ENCODE measurements around the gene ORAI2.
"Not testable (repeated sequence)": the region's sequence is repeated elsewhere in the genome, so short reads cannot be mapped to it uniquely, and the experiment has no call there.

Gene ORAI2

DNA sequence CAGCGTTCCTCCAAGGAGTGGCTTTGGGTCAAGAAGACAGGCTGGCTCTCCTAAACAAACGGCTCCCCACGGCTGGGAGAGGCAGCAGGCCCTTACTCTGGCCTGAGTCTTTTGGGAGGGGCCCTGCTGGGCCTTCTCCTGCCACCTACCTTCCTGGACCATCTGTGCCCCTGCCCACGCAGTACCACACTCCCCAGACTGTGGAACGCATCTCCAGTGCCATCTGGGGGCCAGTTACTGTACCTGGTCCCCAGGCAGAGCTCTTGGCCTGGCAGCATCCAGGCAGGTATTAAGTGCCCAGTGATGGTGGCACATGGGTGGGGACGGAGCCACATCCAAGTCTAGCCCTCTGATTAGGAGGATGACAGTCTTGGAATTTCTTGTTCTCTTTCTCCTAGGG is 16.9 kb downstream of the ORAI2 start:
- DNase-seq, result peak; percentile 59

DNA sequence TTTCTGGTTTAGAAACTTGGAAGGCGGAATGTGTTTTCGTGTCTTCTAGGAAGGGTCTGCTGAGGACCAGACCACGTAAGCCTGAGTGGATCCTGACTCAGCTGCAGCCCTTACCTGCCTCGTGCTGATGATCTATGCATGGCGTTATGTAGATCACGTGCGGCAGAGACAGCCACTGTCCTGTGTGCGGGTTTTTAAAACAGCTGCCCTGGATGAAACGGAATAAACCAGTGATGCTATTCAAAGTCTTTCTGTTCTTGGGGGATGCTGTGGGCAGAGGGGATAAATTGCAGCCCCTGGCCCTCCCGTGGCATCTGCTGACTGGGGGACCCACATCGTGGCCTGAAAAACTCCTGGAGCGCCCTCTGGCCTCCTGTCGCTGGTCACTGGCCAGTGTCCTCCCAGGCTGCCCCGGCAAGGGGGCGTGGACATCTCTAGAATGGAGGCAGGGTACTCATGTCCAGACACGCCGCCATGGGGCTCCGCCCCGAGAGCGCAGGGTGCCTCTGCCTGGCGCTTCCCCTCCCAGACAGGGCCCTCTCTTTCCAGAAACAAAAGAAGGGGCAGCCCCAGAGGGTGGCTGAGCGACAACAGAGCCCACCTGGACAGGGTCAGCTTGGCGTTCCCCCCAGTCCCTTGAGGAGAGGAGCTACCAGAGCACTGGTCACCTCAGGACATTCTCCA is 18.1 kb downstream of the ORAI2 start:
- no peak for DNase-seq

DNA sequence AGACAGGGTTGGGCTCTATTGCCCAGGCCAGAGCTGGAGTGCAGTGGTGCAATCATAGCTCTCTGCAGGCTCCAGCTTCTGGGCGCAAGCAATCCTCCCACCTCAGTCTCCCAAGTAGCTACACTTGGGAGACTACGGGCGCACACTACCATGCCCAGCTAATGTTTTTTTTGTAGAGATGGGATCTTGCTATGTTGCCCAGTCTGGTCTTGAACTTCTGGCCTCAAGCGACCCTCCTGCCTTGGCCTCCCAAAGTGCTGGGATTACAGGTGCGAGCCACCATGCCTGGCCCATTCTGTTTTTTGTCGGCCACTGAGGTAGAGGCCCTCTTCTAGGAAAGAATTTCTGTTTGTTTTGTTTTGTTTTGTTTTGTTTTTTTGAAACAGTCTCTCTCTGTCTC is 19.1 kb downstream of the ORAI2 start:
- no peak for DNase-seq

DNA sequence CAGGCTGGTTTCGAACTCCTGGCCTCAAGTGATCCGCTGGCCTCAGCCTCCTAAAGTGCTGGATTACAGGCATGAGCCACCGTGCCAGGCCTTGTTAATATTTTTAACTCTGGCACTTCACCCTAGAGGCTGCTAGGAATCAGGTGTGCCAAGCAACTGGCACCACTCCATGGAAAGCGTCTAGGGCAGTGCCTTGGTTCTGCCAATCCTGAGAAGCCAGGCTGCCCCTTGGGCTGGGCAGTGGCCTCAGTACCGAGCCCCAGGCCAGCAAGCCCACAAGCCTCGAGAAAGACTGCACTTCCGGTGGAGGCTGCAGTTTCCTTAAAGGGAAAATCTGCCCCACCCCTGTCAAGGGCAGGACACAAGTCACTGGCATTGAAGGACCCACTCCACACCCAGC is 19.9 kb downstream of the ORAI2 start:
- DNase-seq, result no peak

DNA sequence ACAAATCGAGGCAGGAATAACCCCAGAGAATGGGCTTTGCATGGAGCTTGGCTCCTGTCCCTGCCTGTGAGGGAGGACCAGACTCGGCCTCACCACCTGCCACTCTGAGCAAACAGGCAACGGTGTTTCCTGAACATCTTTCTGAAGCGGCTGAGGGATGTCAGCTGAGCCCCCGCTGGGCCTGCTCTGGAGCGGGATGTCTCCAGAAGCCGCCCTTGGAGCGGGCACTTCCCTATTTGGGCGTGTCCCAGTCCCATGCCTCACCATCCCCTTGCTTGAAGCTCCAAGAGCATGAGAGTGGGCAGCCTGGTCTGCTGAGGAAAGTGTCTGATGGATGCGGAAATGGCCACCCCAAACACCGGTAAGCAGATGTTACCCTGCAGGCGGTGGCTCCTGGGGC is 21.1 kb downstream of the ORAI2 start:
- DNase-seq, result no peak

DNA sequence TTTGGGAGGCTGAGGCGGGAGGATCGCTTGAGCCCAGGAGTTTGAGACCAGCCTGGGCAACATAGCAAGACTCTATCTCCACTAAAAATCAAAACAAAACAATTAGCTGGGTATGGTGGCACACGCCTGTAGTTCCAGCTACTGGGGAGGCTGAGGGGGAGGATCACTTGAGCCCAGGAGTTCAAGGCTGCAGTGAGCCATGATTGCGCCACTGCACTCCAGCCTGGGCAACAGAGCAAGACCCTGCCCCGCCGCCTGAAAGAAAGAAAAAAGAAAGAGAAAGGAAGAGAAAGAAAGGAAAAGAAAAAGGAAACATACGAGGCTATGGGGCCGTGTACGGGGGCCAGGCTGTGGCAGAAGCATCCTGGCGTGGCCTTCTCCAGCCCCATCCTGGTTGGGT is 21.6 kb downstream of the ORAI2 start:
- DNase-seq, result not testable (repeated sequence)

DNA sequence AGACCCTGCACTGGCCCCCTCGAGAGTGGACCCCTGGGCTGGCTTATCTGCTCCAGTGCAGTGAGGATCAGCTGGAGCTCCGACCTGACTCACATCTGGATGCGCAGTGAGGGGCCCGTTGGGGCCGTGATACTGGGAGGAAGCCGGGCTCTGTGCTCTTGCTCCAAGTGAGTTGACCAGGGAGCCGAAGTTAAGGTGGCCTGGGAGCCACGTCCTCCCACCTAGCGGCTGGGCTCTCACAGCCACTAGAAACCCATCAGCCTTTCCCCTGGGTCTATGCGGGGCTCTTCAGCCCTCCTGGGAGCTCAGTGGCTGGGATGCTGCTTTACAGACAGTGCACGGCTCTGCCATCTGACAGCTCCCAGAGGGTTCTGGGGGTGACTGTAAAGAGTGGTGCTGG is 22.2 kb downstream of the ORAI2 start:
- DNase-seq, result no peak

DNA sequence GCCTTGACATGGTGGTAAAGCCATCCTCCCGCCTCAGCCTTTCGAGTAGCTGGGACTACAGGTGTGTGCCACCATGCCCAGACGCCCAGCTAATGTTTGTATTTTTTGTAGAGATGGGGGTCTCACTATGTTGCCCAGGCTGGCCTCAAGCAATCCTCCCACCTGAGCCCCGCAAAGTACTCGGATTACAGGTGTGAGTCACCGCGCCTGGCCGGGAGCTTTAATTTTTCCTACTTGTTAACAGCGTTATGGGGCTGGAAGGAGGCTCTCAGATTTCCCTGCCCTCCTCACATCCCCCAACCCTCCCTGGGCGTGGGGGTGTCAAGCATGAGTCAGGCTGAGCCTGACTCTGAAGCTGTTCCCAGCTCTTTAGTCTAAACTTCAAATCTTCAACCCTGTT is 23.0 kb downstream of the ORAI2 start:
- DNase-seq, result no peak

DNA sequence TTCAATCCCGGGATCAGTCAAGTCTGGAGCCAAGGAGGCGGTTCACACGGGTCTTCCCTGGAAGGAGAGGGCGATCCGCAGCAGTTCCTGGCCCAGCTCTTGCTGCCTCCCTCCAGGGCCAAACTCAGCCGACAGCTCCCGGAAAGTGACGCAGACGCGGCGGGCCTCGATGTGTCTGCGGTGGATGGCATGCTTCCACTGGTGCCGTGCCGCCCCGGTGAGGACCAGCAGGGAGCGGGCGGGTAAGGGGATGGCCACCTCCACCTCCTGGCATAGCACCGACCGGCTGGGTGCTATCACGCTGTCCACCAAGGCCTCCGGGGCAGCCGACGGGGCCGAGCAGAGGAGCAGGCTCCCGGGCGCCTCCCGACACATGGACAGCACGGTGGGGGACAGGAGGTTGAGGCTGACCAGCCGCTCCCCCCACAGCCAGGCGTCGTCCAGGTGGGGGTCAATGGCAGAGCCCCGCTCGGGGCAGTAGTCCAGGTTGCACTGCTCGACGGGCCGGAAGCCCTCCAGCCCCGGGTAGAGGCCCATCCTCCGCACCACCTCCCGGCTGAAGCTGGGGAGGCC is 24.1 kb downstream of the ORAI2 start:
- DNase-seq, result no peak

DNA sequence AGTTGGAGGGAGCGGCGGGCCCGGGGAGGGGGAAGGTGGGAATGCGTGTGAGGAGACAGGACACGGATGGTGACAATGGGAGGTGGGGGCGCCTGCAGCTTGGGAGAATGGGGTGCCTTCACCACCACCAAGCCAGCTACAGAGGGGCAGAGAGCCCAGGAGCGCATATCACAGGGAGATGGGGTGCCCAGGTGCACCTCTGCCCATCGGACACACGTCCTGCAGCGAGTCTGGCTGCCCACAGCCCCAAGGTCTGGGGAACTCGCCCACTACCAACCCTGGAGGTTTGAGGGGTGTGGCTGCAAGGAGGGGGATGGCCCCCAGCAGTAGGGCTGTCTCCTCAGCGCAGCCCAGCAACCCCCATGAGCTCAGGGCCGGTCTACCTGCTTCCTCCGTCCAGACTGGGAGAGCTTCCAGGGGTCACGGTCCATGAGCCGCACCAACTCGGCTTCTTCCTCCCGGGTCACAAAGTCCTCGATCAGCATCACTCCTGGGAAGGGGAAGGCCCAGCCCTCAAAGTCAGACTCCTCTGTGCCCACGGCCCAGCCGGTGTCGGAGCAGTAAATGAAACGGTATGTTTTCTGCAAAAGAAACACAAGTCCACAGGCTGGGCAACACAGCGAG is 26.0 kb downstream of the ORAI2 start:
- DNase-seq, result no peak

DNA sequence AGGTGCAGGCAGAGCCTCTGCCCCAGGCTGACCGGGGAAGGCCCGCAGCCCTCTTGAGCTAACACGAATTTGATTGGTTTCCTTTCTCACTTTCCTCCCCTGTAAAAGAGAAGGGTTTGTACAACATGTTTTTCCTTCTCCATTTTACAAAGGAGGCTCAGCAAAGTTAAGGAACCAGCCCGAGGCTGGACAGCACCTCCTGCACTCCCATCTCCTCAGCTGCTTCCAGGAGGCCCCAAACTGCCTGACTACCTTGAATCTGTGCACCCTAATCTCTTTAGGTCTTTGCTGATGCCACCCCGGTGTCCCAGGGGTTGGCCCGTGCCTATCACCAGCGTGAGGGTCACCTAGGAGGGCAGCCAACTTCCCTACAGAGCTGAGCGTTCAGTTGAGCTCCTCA is 27.1 kb downstream of the ORAI2 start:
- DNase-seq, result no peak

DNA sequence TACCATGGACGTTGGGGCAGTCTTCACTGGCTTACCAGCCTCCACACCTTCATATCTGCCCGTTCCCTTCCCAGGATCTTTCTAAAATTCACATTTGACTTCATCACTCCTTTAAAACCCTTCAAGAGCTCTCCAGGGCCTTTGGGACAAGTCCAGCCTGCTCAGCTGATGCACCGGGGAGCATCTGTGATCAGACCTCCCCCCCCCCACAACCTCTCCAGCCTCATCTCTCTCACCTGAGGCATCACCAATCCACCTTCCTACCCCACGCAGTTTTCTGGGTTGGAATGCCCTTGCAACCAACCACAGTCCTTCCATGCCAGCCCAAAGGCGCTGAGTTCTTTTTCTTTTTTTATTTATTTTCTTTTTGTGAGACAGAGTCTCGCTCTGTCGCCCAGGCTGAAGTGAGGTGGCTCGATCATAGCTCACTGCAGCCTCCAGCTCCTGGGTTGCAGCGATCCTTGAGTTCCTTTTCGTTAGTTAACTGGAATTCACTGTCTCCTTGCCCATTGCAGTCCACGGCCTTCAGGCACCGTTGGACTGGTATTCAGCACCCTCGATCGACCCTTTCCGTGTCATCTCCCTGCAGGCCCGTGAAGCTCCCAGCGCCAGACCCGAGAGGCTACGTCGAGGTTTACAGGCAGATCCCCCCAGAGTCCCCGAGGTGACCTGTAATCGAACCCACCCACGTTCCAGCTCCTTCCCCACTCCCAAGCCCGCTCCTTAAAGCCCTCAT is 30.6 kb downstream of the ORAI2 start:
- DNase-seq, result no peak

DNA sequence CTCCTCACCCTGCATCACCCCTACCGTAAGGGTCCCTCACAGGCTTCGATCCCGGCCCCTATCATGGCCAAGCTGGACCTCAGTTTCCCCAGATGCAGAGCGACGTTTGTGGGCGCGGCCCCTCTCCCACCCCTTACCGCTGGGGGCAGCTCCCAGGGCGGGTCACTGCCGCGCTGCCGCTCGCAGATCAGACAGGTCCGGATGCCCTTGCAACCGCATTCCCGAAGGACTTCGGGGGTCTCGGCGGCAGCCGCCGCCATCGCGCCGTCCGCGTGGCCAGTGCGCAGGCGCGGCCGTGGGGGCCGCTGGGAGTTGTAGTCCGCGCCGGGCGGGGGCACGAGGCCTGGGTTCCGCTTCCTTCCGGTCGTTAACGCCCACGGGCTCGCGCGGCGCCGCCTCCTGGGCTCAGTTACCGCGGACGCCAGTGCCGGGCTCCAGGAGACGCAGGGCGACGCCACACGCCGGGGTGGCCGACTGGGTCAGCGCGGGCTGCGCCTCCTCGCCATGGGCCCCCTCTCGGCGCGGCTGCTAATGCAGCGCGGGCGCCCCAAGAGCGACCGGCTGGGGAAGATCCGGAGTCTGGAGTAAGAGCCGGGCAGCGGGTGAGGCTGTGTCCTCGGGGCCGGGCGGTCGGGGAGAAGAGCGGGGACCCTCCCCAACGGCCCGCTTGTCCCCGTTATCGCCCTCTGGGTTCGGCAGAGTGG is 31.4 kb downstream of the ORAI2 start, which contains the start of the genes ALKBH4 and LRWD1:
ALKBH4 (minus strand) TSS at position 287 of the 704 bp plus-strand sequence; CDS start at position 260, 27 bp downstream.
LRWD1 (plus strand) TSS at position 408 of the 704 bp plus-strand sequence; CDS start at position 505, 97 bp downstream.
- peak; percentile 98 for DNase-seq

DNA sequence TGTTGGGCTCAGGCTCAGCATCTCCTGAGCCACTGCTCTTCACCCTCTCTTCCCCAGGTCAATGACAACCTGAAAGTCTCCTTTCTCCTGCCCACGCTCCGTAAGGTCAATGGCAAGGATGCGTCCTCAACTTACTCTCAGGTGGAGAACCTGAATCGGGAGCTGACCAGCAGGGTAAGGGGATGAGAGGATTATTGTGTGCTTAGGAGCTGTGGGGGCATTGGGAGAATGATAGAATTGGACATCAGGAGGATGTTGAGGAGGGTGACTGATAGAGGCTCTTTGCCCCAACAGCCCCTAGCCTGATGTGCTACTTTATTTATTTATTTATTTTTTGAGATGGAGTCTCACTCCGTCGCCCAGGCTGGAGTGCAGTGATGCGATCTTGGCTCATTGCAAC is 32.7 kb downstream of the ORAI2 start:
- no peak for DNase-seq

DNA sequence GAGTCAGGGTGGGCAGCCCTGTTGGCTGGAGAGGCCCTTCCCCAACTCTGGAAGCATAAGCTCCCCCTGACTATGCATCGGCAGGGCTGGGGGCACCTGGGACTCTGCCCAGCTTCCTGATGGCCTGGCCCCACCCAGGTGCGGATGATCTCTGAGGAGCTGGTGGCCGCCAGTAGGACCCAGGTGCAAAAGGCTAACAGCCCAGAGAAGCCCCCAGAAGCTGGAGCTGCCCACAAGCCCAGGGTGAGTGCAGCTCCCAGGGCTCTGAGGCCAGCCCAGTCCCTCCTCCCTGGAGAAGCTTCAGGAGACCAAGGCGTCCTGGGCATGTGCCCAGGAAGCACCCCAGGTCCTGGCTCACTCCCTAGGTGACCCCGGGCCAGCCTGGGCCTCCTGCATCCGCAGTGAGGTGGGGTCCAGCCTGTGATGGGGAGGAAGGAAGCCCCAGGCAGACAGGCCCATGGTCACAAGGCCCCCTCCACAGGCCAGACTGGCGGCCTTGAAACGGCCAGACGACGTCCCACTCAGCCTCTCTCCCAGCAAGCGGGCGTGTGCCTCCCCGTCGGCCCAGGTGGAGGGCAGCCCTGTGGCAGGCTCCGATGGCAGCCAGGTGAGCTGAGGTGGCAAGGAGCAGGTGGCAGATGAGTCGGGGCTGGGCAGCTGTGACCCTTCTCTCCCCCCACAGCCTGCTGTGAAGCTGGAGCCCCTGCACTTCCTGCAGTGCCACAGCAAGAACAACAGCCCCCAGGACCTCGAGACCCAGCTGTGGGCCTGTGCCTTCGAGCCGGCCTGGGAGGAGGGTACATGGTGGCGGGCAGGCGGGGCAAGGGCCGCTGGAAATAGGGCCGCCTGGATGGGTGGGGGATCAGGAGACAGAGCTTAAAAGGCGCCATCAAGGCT is 34.5 kb downstream of the ORAI2 start:
- DNase-seq, result no peak

DNA sequence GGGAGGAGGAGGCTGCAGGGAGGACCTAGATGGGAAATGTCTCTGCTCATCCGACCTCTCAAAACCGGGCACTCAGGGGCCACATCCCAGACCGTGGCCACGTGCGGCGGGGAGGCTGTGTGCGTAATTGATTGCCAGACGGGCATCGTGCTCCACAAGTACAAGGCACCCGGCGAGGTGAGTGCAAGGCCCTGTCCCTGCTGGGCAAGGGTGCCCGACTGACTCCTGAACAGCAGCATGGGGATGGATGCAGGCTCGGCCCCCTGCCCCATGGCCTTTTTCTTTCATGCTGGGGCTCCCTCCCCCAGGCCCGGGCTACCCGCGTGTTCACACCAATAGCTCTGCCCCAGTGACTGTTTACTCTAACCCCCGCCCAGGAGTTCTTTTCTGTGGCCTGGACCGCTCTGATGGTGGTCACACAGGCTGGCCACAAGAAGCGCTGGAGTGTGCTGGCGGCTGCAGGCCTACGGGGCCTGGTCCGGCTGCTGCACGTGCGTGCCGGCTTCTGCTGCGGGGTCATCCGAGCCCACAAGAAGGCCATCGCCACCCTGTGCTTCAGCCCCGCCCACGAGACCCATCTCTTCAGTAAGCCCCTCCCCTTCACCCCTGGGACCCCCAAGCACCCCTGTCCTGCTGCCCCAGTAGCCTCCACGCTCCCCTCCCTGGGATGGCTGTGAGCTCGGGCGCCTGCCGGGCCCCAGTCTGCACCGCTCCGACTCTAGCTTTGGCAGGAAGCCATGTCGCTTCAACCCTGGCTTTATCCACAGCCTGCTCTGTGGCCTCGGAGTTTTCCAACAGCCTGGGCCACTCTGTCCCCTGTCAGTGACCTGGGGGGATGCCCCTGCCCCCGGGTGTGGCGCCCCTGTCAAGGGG is 35.3 kb downstream of the ORAI2 start:
- DNase-seq, result no peak

DNA sequence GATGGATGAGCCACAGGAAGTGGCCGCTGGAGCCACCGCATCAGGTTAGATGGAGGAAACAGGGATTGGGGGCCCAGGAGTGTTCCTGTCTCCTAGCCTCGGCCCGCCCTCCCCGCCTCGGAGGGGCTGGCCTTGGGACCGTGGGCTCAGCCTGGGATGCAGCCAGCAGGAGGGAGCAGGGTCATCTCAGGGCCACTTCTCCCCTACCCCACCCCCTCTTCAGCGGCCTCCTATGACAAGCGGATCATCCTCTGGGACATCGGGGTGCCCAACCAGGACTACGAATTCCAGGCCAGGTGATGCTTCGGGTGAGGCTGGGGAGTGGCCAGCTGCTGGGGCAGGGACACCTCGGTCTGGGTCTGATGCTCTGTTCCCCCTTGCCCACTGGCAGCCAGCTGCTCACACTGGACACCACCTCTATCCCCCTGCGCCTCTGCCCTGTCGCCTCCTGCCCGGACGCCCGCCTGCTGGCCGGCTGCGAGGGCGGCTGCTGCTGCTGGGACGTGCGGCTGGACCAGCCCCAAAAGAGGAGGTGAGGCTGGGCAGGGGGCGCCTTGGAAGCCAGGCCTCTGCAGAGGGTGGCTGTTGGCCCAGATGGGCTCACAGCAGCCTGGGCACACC is 36.1 kb downstream of the ORAI2 start:
- DNase-seq, result no peak

DNA sequence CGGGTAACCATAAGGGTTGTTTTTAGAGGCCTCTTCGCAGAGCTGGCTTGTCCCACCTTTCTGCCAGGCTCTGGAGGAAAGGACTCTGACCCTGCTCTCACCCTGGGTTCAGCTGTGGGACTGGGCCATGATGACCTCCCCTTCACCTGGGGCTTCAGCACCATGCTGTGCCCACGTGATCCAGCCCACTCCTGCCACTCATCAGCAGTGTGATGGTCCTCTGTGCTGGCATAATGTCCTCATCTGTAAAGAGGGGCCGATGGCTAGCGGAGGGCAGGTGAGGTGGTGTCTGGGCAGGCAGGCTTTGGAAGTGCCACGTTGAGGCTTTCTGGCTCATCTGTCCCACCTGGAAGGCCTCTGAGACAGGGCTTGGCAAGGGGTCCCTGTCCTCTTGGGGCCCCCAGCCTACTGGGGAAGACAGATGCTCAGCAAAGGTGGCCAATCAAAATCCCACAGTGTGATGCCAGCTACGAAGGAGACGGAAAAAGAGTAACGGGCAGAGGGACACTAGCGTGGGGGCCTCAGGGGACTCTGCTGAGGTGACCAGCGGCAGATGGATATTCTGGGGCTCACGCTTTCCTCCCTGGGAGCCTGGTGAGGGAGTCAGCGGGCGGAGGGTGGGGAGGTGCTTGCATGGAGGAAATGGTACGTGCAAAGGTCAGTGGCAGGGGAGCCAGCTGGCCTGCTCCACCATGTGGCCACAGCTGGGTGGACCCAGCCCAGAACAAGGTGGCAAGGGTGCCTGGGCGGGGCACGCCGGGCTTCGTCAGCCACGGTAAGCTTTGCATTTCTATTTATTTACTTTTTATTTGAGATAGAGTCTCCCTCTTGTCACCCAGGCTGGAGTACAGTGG is 36.8 kb downstream of the ORAI2 start:
- DNase-seq, result no peak

DNA sequence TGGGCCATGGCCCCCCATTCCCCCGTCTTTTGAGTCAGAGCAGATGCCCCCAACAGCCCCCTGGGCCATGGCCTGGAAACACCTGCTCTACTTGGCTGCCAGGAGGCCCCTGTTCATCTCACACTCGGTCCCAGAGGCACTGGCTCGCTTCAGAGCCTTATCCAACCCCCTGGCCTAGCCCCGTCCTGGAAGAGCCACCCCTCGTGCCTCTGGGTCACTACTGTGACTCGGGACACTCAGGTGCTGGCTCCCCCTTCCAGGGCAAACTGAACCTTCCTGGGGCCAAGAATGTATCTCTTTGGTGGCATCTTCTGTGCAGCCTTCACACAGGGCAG is 38.4 kb downstream of the ORAI2 start:
- DNase-seq, result no peak
